Measurements from ENCODE around the gene CORO7. TPM values are rescaled to one million over a fixed set of nuclear protein-coding genes. Genes with fewer than 3 reads are reported as not detected.

The CORO7 gene
- polyA plus RNA-seq, 1 of the 3 experiments (the other 2 are of a cell fraction), result 25.8 TPM

GRCh38 chr16:4347010-4347409, 69.4 kb downstream of the CORO7 start:
- DNase-seq, result no peak
- no peak overlapping the region for H2AFZ ChIP-seq (ENCODE audit: low read depth)
- H3F3A ChIP-seq (replicated peaks; ENCODE audit: insufficient read depth), result peaks cover 7% of the 10 kb centered on the region
- H3K9ac ChIP-seq, result no peak overlapping the region
- no peaks in the 10 kb centered on the region for H3K27me3 ChIP-seq (ENCODE audit: insufficient read depth)
- peaks cover 78% of the 10 kb centered on the region for H3K79me2 ChIP-seq (ENCODE audit: insufficient read depth)
- H3K27ac ChIP-seq (ENCODE audit: low read depth in 2 of 2, low read length in 1 of 2), result no peak overlapping the region
- H3K9me2 ChIP-seq, result no peaks in the 10 kb centered on the region
- H3K4me1 ChIP-seq (ENCODE audit: control insufficient read depth in 1 of 2, insufficient read depth in 2 of 2, low read depth in 1 of 2, low read length in 1 of 2), result peaks cover 5 to 7% of the 10 kb centered on the region in 2 experiments; a peak in 3 of 4 replicates
- peaks cover 43% of the 10 kb centered on the region for H4K20me1 ChIP-seq (ENCODE audit: insufficient read depth)
- H3K4me2 ChIP-seq, result no peak overlapping the region
- CTCF ChIA-PET, result interaction anchor here (1.0 to 13.0 kb wide), 6 partner anchors 11 to 58 kb away, joined by 3 to 205 read pairs (median 5); no protein-coding TSS in a partner anchor
- no peaks in the 10 kb centered on the region for H3K36me3 ChIP-seq (replicated peaks in 1 of 2; ENCODE audit: control insufficient read depth in 1 of 2, insufficient read depth in 2 of 2, low read length in 1 of 2)
- H3K9me3 ChIP-seq, result no peaks in the 10 kb centered on the region
- POLR2A ChIA-PET, result no interaction called here
- H3K4me3 ChIP-seq (ENCODE audit: low read depth in 2 of 2, low read length in 1 of 2), result no peak overlapping the region
- TF ChIP-seq CHD2 (IDR thresholded peaks at IDR 0.05; ENCODE audit: low read length, partially characterized antibody), result no peak
- no peak for TF ChIP-seq ELF1 (IDR thresholded peaks at IDR 0.05)
- TF ChIP-seq MXI1 (IDR thresholded peaks at IDR 0.05; ENCODE audit: low read depth, low read length), result no peak
- TF ChIP-seq FOXM1 (IDR thresholded peaks at IDR 0.05; ENCODE audit: low read depth), result no peak
- TF ChIP-seq REST (IDR thresholded peaks at IDR 0.05; ENCODE audit: low read depth, low read length), result no peak
- no peak for TF ChIP-seq YY1 (IDR thresholded peaks at IDR 0.05; ENCODE audit: low read depth)
- TF ChIP-seq MAX (IDR thresholded peaks at IDR 0.05; ENCODE audit: low read depth), result no peak
- TF ChIP-seq SIN3A (IDR thresholded peaks at IDR 0.05; ENCODE audit: borderline replicate concordance, low read depth, low read length), result no peak
- no peak for TF ChIP-seq USF2 (IDR thresholded peaks at IDR 0.05; ENCODE audit: borderline replicate concordance, low read depth, low read length)
- no peak for TF ChIP-seq POLR2AphosphoS5 (IDR thresholded peaks at IDR 0.05; ENCODE audit: low read depth, low read length)
- no peak for TF ChIP-seq GABPA (IDR thresholded peaks at IDR 0.05; ENCODE audit: low read depth)
- TF ChIP-seq GATA2 (CRISPR knock-in tag; IDR thresholded peaks at IDR 0.05), result no peak
- TF ChIP-seq TCF12 (IDR thresholded peaks at IDR 0.05), result no peak
- no peak for TF ChIP-seq CTCF (IDR thresholded peaks at IDR 0.05)
- no peak for TF ChIP-seq NFIC (IDR thresholded peaks at IDR 0.05; ENCODE audit: borderline replicate concordance)
- 91% methylated on average over 8 of the region's 8 CpGs for WGBS (ENCODE audit: low lambda C conversion rate)

All from SK-N-SH (cell line).